KMS-11 (cell line): ENCODE measurements around the gene MGAT3.
A peak's percentile ranks its signal among the peaks of the same experiment; 100 is the strongest.

ENCODE experiments used
- H2AFZ ChIP-seq: fragments of 200-600 bp; sonication (generic); 2 replicates; pipeline ENCODE4 v1.6.1; 2016; ENCODE audit warnings: antibody characterized with exemption, mixed run types, low read depth
- H3K27ac ChIP-seq: fragments of 200-600 bp; sonication (generic); 2 replicates; pipeline ENCODE4 v1.6.1; 2016; ENCODE audit warnings: mild to moderate bottlenecking, mixed run types
- H3K27me3 ChIP-seq: fragments of 200-600 bp; sonication (generic); 2 replicates; pipeline ENCODE4 v1.6.1; 2017; ENCODE audit warnings: mild to moderate bottlenecking, low read depth, mixed run types, moderate library complexity; ENCODE audit not compliant: insufficient read depth
- H3K36me3 ChIP-seq: fragments of 200-600 bp; sonication (generic); 2 replicates; pipeline ENCODE4 v1.6.1; 2017; ENCODE audit warnings: mild to moderate bottlenecking, mixed run types; ENCODE audit not compliant: insufficient read depth
- H3K4me1 ChIP-seq: fragments of 200-600 bp; sonication (generic); 2 replicates; pipeline ENCODE4 v1.6.1; 2016; ENCODE audit warnings: mild to moderate bottlenecking, low read depth, mixed run types; ENCODE audit not compliant: poor library complexity, severe bottlenecking
- H3K4me2 ChIP-seq: fragments of 200-600 bp; sonication (generic); 2 replicates; pipeline ENCODE4 v1.7.0; 2016; ENCODE audit warnings: mild to moderate bottlenecking, mixed run types
- H3K4me3 ChIP-seq: fragments of 200-600 bp; sonication (generic); IDR thresholded peaks from 2 replicates; pipeline ENCODE4 v1.6.1; 2017; ENCODE audit warnings: low read depth, low read length, mixed read lengths; ENCODE audit not compliant: insufficient read depth
- H3K79me2 ChIP-seq: fragments of 200-600 bp; sonication (generic); 2 replicates; pipeline ENCODE4 v1.6.1; 2016; ENCODE audit warnings: low read depth, mixed run types; ENCODE audit not compliant: insufficient read depth
- H3K9ac ChIP-seq: fragments of 200-600 bp; sonication (generic); 2 replicates; pipeline ENCODE4 v1.6.1; 2016; ENCODE audit warnings: mild to moderate bottlenecking, mixed run types
- H4K20me1 ChIP-seq: fragments of 200-600 bp; sonication (generic); 2 replicates; pipeline ENCODE4 v1.6.1; 2016; ENCODE audit warnings: mild to moderate bottlenecking, mixed run types; ENCODE audit not compliant: insufficient read depth
- TF ChIP-seq, protein P1 (sequence below): fragments of 200-600 bp; sonication (generic); conservative IDR thresholded peaks from 2 replicates; pipeline ENCODE4 v1.6.1; 2017; ENCODE audit warnings: low read depth, mild to moderate bottlenecking, antibody characterized with exemption, low read length, moderate library complexity, mixed read lengths

The MGAT3 gene

DNA sequence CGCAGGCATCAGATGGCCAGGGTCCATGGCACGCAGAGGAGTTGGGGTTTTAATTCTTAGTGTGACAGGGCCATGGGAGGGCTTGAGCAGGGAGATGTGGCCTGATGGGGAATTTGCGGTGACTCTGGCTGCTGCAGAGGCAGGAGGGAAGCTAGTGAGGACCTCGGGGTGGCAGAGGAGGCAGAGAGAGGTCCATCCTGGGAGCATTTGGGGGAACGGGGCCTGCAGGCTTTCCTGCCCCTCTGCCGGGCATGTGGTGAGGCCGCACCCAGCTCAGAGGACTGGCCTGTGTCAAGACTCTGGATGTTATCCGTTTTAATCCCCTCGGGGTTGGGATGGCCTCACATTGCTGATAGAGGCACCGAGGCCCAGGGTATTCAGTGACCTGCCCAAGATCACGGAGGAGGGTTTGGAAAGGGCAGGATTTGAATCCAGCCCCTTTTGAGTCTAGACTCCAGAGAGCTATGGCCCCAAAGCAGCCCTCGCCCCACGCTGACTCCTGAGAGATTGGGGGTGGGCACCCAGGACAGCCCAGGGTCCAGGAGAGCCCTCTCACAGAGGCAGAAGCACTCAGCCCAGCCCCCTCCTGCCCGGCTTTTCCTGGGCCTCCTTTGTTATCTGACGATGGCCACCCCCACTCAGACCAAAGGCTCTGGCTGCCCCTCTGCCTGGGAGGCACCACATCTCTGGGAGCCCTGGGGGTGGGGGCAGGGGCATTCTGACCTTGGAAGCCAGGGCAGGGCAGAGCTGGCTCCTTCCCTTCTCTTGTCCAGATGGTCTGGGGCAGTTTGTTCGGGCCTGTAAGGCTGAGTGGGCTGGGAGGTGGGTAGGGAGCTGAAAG is 13.9 kb downstream of the MGAT3 start:
- TF ChIP-seq, protein P1, sequence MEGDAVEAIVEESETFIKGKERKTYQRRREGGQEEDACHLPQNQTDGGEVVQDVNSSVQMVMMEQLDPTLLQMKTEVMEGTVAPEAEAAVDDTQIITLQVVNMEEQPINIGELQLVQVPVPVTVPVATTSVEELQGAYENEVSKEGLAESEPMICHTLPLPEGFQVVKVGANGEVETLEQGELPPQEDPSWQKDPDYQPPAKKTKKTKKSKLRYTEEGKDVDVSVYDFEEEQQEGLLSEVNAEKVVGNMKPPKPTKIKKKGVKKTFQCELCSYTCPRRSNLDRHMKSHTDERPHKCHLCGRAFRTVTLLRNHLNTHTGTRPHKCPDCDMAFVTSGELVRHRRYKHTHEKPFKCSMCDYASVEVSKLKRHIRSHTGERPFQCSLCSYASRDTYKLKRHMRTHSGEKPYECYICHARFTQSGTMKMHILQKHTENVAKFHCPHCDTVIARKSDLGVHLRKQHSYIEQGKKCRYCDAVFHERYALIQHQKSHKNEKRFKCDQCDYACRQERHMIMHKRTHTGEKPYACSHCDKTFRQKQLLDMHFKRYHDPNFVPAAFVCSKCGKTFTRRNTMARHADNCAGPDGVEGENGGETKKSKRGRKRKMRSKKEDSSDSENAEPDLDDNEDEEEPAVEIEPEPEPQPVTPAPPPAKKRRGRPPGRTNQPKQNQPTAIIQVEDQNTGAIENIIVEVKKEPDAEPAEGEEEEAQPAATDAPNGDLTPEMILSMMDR: no peak
- H3K4me3 ChIP-seq: no peak overlapping the region
- no peaks in the 10 kb centered on the region for H3K36me3 ChIP-seq
- H4K20me1 ChIP-seq: no peaks in the 10 kb centered on the region
- H3K4me1 ChIP-seq: peaks cover 95% of the 10 kb centered on the region
- peak overlapping the region; percentile 89 for H3K4me2 ChIP-seq
- H3K27me3 ChIP-seq: no peaks in the 10 kb centered on the region
- H2AFZ ChIP-seq: no peak overlapping the region
- peak overlapping the region; percentile 76 for H3K27ac ChIP-seq
- peaks cover 51% of the 10 kb centered on the region for H3K79me2 ChIP-seq
- H3K9ac ChIP-seq: peak overlapping the region; percentile 37; the same call in 1 of the 2 replicates

DNA sequence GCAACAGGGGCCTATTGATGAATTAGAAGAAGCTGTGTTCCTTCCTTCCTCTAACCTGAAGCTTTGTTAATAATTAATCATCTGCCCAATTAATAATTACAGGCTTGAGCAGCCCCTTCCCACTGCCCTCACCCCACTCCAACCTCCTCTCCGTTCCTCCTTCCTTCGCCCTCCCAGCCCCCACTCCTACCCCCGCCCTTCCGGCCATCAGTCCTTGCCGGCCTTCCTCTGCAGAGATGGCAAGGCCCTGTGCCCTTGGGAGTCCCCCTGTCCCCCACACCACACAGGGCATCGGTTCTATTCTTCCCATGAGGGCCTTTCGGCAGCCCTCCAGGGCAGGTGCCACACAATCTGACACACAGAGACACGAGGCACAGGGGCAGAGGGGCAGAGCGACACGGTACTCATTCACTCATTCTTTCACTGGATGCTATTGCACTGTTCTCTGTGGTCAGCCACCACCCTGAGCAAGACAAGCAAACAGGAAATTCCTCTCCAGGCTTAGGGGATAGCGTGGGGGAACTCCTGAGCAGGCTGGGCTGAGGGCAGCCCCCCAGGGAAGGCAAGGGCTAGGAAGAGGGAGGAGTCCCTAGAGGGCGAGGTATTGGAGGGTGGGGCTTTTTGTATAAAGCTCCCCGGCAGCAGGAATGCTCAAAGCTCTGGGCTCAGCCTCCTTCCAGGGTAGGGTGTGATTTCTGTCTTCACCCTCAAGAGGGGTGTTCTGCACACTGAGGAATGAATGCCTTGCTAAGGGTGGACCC is 14.7 kb downstream of the MGAT3 start:
- TF ChIP-seq, protein P1: no peak
- Histone ChIP-seq H4K20me1 (no peaks in the 10 kb centered on the region), H3K4me3 (no peak overlapping the region), H3K4me2 (peak overlapping the region; percentile 89), H3K27me3 (no peaks in the 10 kb centered on the region), H2AFZ (peak overlapping the region; percentile 29; the same call in 1 of the 2 replicates), H3K79me2 (peaks cover 54% of the 10 kb centered on the region), H3K36me3 (no peaks in the 10 kb centered on the region), H3K9ac (peak overlapping the region; percentile 37; the same call in 1 of the 2 replicates), H3K27ac (peak overlapping the region; percentile 76), H3K4me1 (peaks cover 90% of the 10 kb centered on the region)

DNA sequence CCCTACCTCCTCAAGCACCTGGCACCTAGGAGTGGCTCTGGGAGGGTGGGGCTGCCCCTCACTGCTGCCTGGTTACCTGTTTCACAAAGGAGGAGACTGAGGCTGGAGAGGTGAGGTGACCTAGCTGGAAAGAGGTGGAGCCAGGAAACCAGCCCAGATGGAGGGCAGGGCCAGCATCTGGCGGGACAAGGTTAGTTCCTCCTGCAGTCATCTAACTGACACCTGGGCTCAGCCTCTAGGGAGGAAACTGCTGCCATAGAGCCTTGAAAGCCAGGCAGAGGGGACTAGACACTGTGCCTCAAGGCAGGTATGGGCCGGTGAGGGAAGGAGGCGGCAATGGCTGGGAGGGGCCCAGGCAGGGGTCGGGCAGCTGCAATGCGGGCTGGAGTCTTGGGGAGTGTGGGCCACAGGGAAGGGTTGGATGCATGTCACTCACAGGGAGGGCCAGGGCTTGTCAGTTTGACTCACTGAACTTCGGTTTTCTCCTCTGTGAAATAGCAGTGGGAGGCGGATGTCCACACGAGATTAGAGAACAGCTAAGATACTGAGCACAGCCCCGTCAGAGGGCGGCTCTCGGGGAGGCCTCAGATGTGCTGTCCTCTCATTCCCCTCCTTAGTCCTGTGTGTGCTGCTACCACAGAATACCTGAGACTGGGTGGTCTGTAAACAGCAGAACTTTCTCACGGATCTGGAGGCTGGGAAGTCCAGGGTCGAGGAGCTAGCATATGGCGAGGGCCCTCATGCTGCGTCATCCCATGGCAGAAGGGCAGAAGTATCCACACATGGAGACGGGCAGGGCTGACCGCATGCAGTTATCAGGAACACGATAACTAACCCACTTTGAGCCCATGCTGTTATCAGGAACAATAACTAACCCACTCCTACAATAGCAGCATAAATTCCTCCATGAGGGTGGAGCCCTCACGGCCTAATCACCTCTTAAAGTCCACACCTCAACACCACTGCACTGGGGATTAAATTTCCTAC is 16.1 kb downstream of the MGAT3 start:
- peaks cover 52% of the 10 kb centered on the region for H3K79me2 ChIP-seq
- H3K4me3 ChIP-seq: no peak overlapping the region
- H4K20me1 ChIP-seq: no peaks in the 10 kb centered on the region
- no peaks in the 10 kb centered on the region for H3K36me3 ChIP-seq
- H3K4me2 ChIP-seq: peak overlapping the region; percentile 89
- H3K27me3 ChIP-seq: no peaks in the 10 kb centered on the region
- H3K9ac ChIP-seq: peak overlapping the region; percentile 37; the same call in 1 of the 2 replicates
- H3K4me1 ChIP-seq: peaks cover 79% of the 10 kb centered on the region
- peak overlapping the region; percentile 76 for H3K27ac ChIP-seq
- TF ChIP-seq, protein P1: no peak
- no peak overlapping the region for H2AFZ ChIP-seq

DNA sequence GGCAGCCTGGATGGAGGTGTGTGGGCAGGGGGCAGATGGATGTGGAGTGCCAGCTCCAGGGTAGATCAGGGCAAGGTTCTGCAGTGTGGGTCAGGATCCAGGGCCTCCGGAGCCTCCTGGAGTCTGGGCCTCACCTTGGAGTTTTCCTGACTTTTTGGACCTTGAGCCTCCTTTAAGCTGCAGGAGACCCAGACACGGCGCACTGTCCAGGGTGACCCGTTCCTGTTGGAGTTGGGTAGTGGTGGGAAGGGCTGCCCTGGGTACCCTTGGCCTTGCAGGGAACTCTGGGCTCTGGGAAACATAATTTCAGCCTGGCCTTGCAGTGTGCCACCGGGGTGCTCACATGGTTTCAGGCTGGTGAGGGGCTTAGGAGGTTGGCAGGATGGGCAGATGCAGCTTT is 17.0 kb downstream of the MGAT3 start:
- peak overlapping the region; percentile 68 for H3K4me2 ChIP-seq
- TF ChIP-seq, protein P1: no peak
- H3K4me1 ChIP-seq: peaks cover 69% of the 10 kb centered on the region
- H3K4me3 ChIP-seq: no peak overlapping the region
- H3K27me3 ChIP-seq: no peaks in the 10 kb centered on the region
- H3K79me2 ChIP-seq: peaks cover 44% of the 10 kb centered on the region
- no peaks in the 10 kb centered on the region for H3K36me3 ChIP-seq
- no peaks in the 10 kb centered on the region for H4K20me1 ChIP-seq
- peak overlapping the region; percentile 34; the same call in 1 of the 2 replicates for H3K27ac ChIP-seq
- no peak overlapping the region for H2AFZ ChIP-seq
- no peak overlapping the region; the same call in 1 of the 2 replicates for H3K9ac ChIP-seq
